ENCODE measurements around the gene CALCOCO1. TPM values are rescaled to one million over a fixed set of nuclear protein-coding genes. Genes with fewer than 3 reads are reported as not detected.

Gene CALCOCO1
- total and polyA plus RNA-seq, 2 of the 13 experiments (the other 11 are each of a cell fraction or from before 2014, with no cell fraction given) = 7.7 to 47.7 TPM

- TF ChIP-seq, protein P1, sequence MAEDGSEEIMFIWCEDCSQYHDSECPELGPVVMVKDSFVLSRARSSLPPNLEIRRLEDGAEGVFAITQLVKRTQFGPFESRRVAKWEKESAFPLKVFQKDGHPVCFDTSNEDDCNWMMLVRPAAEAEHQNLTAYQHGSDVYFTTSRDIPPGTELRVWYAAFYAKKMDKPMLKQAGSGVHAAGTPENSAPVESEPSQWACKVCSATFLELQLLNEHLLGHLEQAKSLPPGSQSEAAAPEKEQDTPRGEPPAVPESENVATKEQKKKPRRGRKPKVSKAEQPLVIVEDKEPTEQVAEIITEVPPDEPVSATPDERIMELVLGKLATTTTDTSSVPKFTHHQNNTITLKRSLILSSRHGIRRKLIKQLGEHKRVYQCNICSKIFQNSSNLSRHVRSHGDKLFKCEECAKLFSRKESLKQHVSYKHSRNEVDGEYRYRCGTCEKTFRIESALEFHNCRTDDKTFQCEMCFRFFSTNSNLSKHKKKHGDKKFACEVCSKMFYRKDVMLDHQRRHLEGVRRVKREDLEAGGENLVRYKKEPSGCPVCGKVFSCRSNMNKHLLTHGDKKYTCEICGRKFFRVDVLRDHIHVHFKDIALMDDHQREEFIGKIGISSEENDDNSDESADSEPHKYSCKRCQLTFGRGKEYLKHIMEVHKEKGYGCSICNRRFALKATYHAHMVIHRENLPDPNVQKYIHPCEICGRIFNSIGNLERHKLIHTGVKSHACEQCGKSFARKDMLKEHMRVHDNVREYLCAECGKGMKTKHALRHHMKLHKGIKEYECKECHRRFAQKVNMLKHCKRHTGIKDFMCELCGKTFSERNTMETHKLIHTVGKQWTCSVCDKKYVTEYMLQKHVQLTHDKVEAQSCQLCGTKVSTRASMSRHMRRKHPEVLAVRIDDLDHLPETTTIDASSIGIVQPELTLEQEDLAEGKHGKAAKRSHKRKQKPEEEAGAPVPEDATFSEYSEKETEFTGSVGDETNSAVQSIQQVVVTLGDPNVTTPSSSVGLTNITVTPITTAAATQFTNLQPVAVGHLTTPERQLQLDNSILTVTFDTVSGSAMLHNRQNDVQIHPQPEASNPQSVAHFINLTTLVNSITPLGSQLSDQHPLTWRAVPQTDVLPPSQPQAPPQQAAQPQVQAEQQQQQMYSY (CRISPR knock-in tag; IDR thresholded peaks at IDR 0.05) = no peak
- TF ChIP-seq NFYC (CRISPR knock-in tag; IDR thresholded peaks at IDR 0.05) (no peak), SP140L (CRISPR knock-in tag; IDR thresholded peaks at IDR 0.05; ENCODE audit: borderline replicate concordance) (no peak), ZFP82 (CRISPR knock-in tag; IDR thresholded peaks at IDR 0.05; ENCODE audit: borderline replicate concordance) (no peak), ZFP91 (CRISPR knock-in tag; IDR thresholded peaks at IDR 0.05; ENCODE audit: borderline replicate concordance) (peak; percentile 30; the same call in 1 of the 2 replicates), ZKSCAN5 (CRISPR knock-in tag; IDR thresholded peaks at IDR 0.05) (no peak), ZMYM3 (CRISPR knock-in tag; IDR thresholded peaks at IDR 0.05) (no peak), TIGD3 (CRISPR knock-in tag; IDR thresholded peaks at IDR 0.05; ENCODE audit: borderline replicate concordance) (no peak), NFRKB (IDR thresholded peaks at IDR 0.05) (no peak), ZFP36L1 (CRISPR knock-in tag; IDR thresholded peaks at IDR 0.05) (no peak), POLR2AphosphoS5 (IDR thresholded peaks at IDR 0.05; ENCODE audit: low read depth, low read length) (no peak), ZNF709 (CRISPR knock-in tag; IDR thresholded peaks at IDR 0.05) (no peak), ZSCAN30 (CRISPR knock-in tag; IDR thresholded peaks at IDR 0.05) (no peak), ZNF614 (CRISPR knock-in tag; IDR thresholded peaks at IDR 0.05; ENCODE audit: borderline replicate concordance) (peak; percentile 52; the same call in 1 of the 2 replicates), TAF15 (IDR thresholded peaks at IDR 0.05; ENCODE audit: low read depth, low read length, poor library complexity, severe bottlenecking) (no peak), THAP9 (CRISPR knock-in tag; IDR thresholded peaks at IDR 0.05; ENCODE audit: borderline replicate concordance) (no peak), ZNF33B (CRISPR knock-in tag; IDR thresholded peaks at IDR 0.05) (no peak), ZNF510 (CRISPR knock-in tag; IDR thresholded peaks at IDR 0.05; ENCODE audit: low read depth) (no peak), MYNN (CRISPR knock-in tag; IDR thresholded peaks at IDR 0.05; ENCODE audit: low read depth) (no peak)
Observed at GRCh38 chr12:53746592-53747092, 19.4 kb upstream of the CALCOCO1 start (continued).

All from HepG2 (cell line).